NCI-H2227 (cell line): Measurements from ENCODE around the gene BIRC5.
"Not testable (repeated sequence)": the region's sequence is repeated elsewhere in the genome, so short reads cannot be mapped to it uniquely, and the experiment has no call there.

Experiments
- DNase-seq: peaks from one replicate; lab custom pipeline; 2025; ENCODE audit not compliant: unreplicated experiment; lab: John Stamatoyannopoulos, UW

BIRC5 gene

DNA sequence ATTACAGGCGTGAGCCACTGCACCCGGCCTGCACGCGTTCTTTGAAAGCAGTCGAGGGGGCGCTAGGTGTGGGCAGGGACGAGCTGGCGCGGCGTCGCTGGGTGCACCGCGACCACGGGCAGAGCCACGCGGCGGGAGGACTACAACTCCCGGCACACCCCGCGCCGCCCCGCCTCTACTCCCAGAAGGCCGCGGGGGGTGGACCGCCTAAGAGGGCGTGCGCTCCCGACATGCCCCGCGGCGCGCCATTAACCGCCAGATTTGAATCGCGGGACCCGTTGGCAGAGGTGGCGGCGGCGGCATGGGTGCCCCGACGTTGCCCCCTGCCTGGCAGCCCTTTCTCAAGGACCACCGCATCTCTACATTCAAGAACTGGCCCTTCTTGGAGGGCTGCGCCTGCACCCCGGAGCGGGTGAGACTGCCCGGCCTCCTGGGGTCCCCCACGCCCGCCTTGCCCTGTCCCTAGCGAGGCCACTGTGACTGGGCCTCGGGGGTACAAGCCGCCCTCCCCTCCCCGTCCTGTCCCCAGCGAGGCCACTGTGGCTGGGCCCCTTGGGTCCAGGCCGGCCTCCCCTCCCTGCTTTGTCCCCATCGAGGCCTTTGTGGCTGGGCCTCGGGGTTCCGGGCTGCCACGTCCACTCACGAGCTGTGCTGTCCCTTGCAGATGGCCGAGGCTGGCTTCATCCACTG, at the start of gene BIRC5:
TSS of gene BIRC5 (plus strand) at position 238 of the 690 bp plus-strand sequence. CDS start at position 302, 64 bp downstream.
- peak; percentile 97 for DNase-seq

DNA sequence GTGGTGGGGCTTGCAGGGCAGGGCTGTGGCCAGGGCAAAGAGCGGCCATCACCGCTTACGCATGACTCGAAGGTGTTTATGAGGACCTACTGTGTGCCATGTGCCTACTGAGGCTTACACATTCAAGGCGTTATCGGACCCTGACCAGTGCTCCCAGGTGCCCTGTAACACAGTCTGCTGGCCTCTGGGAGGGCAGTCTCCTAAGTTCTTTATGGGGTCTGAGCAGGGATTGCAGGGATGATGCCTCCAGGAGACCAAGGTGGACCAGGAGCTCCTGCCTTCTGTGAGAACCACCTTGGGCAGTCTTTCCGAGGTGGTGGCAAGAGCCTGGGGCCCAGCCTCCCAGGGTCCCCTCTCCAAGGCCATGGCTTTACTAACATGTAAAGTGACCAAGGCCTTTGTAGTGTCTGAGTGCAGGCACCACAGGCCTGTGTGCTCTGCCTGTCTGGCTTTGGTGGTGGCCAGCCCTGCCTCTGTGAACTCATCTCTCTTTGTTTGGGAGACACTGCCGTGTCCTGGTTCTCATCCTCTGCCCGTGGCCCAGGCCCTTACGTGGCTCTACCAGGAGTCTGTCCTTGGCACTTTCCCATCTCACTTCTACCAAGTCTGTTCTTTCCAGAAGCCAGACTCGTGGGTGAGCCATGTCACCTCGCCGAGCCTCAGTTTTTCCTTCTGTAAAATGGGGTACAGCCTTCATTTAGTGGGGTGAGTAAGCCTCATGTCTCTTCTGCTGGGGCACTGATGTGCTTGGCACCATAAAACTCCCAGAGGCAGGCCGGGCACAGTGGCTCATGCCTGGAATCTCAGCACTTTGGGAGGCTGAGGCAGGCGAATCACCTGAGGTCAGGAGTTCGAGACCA, 49.1 kb upstream of the BIRC5 start:
- DNase-seq: no peak

- DNase-seq: no peak
These were observed 47.6 kb upstream of the BIRC5 start for GRCh38 chr17:78166416-78166815.

DNA sequence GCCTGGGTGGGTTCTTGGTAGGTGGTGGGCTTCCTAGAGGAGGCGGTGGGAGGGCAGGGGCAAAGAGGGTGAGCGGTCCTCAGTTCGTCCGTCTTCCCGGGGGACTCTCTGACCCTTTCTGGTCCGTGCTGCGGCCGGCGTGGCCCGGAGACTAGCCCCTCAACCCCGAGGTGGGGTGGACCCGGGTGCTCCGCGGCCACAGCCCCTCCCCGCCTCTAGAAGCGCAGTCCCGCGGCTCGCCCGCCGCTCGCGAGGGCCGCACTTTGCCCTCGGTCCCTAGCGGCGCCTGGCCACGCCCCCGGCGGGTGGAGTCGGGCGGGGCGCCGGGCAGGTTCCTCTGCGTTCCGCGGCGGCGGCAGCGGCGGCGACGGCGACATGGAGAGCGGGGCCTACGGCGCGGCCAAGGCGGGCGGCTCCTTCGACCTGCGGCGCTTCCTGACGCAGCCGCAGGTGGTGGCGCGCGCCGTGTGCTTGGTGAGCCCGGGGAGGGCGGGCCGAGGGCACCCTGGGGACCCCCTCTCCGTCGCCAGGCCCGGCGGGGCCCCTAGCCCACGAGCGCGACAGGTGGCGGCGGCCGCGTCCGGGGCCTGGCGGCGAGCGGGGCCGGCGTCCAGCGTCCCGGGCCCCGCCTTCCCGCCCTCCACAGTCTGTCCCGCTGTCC, 45.7 kb upstream of the BIRC5 start, which contains the start of gene SYNGR2:
TSS of gene SYNGR2 (plus strand) at position 340 of the 661 bp plus-strand sequence. CDS start at position 376, 36 bp downstream.
- DNase-seq: peak; percentile 94

DNA sequence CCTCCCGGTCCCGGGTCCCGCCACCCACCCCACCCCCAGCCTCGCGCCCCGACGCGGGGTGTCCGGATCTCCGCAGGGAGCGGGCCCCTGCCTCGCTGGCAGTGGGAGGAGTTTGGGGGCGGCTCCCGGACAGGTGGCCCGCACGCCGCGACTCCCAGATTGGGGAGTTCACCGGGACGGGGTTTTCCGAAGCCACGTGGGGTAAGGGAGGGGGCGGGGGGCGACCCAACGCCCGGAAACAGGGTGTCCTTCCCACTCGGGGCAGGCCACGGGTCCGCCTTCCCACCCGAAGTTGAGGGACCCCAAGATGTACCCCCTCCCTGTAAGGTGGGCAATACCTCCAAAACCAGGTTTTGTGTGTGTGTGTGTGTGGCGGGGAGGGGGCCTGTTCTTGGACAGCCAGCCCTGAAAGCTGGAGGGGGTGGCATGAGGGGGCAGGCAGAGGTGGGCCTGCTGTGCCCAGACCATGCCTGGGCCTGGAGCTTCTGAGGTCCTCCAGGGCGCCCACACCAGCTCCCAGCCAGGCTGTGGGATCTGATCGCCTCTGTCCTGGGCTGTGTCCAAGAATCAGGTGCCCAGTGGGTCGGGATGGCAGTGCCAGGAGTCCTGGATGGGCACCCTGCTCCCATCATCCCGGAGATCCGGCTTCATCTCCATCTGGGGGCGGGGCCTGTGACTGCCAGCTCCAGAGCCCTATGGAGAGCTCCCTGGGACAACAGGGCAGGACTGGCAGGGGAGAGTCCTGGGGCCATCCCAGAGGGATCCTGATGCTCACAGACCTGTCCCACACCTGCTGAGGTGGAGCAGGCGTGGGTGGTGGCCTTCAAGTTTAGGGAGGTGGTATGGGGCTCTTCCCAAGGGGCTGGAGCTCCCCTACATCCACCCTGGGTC, 44.9 kb upstream of the BIRC5 start:
- DNase-seq: peak; percentile 62

DNA sequence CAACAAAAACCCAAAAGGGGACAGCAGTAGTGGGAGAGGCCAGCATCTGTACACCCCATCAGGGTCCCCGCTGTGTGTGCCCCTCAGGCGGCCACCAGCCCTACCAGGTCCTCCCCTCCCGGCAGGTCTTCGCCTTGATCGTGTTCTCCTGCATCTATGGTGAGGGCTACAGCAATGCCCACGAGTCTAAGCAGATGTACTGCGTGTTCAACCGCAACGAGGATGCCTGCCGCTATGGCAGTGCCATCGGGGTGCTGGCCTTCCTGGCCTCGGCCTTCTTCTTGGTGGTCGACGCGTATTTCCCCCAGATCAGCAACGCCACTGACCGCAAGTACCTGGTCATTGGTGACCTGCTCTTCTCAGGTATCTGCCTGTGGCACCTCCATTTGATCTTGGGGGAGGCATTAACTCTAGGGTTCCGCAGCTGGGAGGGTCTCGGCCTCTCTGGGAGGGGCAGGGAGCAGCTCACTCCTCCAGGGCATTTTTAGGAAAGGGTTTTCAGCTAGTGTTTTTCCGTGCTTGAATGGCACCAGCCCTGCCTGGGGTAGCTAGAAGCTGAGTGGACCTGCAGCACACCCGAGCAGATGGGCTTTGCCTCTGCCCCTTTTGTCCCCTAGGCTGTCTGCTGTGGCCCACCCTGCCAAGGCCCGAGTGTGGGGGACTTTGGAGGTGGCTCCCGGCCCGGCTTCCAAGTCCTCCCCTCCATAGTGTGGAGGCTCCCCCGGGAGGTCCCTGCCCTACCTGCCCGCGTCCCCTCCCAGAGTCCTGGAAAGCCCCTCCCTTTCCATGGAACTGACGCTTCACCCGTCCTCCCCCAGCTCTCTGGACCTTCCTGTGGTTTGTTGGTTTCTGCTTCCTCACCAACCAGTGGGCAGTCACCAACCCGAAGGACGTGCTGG, 43.1 kb upstream of the BIRC5 start:
- DNase-seq: no peak

- DNase-seq: not testable (repeated sequence)
These were observed 42.3 kb upstream of the BIRC5 start for GRCh38 chr17:78171591-78172248.

- DNase-seq: no peak
These were observed 41.6 kb upstream of the BIRC5 start for GRCh38 chr17:78172249-78173051.

GRCh38 chr17:78173097-78173715, 40.8 kb upstream of the BIRC5 start:
- DNase-seq: no peak

DNA sequence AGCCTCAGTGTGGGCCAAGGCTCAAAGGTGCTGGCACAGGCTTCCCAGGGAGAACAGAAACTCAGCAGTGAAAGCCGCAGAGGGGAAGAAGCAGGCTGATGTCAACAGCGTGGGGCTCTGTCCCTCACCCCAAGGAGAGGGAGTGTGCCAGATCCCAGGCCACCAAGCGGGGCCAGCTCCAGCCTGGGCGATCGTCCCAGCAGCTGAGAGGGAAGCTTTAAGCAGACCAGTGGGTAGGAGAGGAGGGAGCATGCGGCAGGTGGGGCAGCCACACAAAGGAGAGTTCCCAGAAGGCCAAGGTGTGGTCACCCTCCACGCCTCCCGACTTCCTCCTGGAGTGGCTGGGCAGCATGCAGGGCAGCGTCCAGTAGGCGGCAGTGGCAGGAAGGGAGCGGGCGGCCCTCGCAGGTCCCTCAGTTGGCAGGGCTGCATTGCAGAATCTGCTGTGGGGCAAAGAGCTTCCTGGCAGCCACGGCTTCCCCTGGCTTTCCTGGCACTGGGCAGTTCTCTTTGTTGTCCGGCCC, 39.6 kb upstream of the BIRC5 start:
- DNase-seq: no peak

DNA sequence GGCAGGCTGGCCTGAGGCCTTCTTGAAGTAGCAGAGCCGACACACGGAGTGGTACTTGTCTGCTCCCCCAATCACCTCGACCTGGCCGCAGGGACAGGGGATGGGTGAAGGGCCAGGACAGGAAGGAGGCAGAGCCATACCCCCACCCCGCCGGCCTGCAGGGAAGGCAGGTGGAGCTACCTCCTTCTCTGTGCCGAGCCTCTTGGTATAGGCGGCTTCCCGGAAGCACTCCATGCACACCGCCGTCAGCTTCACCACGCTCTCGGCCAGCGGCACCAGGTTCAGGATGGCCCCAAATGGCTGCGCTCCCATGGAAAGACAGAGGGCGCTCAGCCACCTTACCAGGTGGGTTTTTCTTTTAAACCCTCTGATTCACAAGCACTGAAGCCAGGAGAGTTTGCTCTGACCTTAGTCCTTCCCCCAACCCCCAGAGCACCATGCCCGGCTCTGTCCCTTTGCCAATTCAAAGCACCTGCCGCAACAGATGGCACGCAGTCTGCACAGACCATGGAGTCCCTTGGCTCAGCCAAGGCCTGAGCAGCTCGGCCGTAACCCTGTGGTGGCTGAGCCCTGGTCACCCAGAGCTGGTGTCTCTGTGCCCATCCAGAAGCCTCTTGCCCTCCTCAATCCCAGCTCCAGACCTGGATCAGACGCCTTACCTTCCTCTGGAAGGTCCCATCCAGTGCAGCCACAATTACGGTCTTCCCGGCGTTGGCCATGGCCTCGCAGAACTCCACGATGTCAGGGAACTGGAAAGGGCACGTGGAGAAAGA, 39.0 kb upstream of the BIRC5 start:
- no peak for DNase-seq

- no peak for DNase-seq
These were observed 38.4 kb upstream of the BIRC5 start for GRCh38 chr17:78175643-78175981.

DNA sequence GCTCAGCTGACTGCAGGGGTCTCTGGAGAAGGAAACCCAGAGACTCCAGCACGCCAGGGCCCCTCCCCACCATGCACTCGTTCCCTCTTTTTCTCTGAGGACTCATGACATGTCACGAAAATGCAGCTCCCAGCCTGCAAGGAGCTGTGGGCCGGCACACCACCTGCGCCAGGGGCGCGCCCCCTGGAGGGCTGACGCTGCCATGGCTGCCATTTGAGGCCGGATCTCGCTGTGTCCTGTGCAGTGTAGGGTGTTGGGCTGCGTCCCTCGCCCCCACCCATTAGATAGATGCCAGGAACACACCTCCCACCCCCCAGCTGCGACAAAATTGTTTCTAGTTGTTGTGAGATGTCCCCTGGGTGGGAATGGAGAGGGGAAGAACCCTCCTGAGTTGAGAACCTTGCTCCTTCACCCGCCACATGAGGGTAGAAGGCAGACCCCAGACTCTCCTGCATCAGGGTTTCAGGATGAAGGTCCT, 37.5 kb upstream of the BIRC5 start:
- DNase-seq: peak; percentile 65

GRCh38 chr17:78179372-78179771, 34.7 kb upstream of the BIRC5 start:
- DNase-seq: no peak

DNA sequence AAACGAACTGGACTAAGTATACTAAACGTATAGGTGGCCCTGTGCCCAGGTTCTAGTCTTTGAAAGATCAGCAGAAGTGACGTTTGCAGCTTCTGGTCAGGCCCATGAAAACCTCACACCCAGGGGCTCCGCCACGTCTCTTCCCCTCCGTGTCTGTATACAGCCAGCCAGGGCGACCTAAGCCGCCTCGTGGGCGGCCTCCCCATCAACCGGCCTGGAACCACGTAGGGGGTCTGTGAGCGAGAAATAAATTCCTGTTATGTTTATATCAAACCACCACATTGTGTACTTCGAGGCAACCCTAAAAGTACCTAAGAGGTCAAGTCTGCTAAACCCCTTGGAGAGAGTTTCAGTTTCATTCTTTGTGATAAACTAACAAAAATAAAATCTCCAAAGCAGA, 34.0 kb upstream of the BIRC5 start:
- DNase-seq: no peak

DNA sequence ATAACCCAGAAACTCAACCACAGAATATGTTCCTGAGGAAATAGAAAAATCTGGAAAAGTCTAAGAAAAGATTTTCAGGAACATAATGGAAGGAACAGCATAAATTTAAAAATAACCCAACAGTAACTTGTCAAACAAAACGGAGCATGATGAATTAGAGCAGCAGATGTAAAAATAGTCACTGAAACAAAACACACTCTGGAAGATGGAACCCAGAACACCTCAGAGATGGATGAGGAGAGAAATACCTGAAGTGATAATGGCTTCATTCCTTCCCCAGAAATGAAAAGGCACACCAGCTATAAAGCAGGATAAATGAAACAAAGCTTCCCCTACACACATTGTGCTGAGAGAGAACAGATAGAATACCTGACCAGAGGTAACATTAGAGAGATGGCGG, 33.5 kb upstream of the BIRC5 start:
- DNase-seq: no peak

DNA sequence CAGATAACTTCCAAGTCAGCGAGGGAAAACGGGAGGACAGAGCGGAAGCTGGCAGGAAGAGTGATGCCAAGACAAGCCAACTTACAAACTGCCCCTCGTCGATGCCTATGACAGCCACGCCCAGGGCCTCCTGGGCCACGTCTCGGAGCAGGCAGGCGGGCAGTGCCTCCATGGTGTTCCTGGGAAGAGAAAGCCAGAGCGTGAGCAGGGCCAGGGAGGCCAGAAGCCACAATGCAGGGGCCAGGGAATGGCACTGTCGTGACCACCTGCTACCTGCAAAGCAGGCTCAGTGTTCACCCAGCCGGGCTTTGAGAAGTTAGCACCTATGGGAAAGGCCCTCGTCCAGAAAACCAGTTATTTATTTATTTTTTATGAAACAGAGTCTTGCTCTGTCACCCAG, 31.5 kb upstream of the BIRC5 start:
- DNase-seq: no peak
